NT2/D1 (cell line): ENCODE measurements around the gene FOXO3.

ENCODE experiments used
- YY1 ChIP-seq: IDR thresholded peaks from 2 replicates; pipeline ENCODE4 v1.6.1; 2011; ENCODE audit not compliant: insufficient read length, insufficient read depth
- ZNF274 ChIP-seq: IDR thresholded peaks from 2 replicates; pipeline ENCODE4 v1.6.1; 2011; ENCODE audit warnings: mild to moderate bottlenecking, low read depth, low read length

DNA sequence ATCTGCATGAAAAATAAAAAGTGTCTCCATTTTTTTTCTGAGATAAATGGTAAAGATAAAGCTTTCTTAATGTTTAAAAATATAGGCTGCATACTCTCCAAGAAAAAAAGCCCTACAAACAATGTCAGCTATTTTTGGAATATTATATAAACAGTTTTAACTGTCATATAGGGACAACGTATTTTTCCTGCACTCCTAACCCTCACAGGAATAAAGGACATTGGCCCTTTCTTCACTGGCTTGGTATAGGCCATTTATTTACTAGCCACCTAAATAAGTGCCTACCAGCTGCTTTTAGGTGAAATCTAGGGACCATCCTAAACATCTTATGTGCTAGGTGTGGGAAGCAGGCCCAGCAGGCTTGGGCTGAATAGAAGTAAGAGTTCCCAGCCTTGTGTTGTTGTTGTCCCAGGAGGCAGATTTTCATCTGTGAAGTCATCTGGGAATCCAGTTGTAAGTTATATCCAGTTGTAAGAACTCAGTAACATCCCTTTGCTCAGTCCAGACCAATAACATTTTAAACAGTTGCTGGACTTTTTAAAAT, 21.3 kb downstream of the FOXO3 start:
- no peak for TF ChIP-seq YY1
- TF ChIP-seq ZNF274: no peak
